Measurements from ENCODE around the gene DNAJC12. TPM values are rescaled to one million over a fixed set of nuclear protein-coding genes. Genes with fewer than 3 reads are reported as not detected.
"Not testable (repeated sequence)": the region's sequence is repeated elsewhere in the genome, so short reads cannot be mapped to it uniquely, and the experiment has no call there.

Gene DNAJC12
- total RNA-seq, 1 donor from 2014 or later = 0.17 TPM

DNA sequence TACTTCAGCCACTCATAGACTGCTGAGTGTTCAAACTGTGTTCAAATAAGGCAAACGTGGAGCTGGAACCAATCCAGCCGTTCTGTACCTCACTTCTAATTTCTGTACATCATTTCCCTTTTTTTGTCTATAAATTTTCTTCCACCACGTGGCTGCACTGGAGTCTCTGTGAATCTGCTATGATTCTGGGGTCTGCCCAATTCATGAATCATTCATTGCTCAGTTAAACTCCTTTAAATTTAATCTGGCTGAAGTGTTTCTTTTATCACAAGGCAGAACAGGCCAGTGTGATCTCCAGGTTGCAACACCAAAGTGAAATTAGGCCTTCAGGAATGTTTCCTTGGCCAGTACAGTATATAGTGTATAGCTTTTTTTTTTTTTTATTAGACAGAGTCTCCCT is 53.5 kb downstream of the DNAJC12 start:
- no peak for DNase-seq (ENCODE audit: low read depth)
- no peak overlapping the region for H3K4me3 ChIP-seq (ENCODE audit: low read depth, low read length)
- TF ChIP-seq, protein P1, sequence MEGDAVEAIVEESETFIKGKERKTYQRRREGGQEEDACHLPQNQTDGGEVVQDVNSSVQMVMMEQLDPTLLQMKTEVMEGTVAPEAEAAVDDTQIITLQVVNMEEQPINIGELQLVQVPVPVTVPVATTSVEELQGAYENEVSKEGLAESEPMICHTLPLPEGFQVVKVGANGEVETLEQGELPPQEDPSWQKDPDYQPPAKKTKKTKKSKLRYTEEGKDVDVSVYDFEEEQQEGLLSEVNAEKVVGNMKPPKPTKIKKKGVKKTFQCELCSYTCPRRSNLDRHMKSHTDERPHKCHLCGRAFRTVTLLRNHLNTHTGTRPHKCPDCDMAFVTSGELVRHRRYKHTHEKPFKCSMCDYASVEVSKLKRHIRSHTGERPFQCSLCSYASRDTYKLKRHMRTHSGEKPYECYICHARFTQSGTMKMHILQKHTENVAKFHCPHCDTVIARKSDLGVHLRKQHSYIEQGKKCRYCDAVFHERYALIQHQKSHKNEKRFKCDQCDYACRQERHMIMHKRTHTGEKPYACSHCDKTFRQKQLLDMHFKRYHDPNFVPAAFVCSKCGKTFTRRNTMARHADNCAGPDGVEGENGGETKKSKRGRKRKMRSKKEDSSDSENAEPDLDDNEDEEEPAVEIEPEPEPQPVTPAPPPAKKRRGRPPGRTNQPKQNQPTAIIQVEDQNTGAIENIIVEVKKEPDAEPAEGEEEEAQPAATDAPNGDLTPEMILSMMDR (conservative IDR thresholded peaks at IDR 0.05; ENCODE audit: low read depth, low read length) = no peak

DNA sequence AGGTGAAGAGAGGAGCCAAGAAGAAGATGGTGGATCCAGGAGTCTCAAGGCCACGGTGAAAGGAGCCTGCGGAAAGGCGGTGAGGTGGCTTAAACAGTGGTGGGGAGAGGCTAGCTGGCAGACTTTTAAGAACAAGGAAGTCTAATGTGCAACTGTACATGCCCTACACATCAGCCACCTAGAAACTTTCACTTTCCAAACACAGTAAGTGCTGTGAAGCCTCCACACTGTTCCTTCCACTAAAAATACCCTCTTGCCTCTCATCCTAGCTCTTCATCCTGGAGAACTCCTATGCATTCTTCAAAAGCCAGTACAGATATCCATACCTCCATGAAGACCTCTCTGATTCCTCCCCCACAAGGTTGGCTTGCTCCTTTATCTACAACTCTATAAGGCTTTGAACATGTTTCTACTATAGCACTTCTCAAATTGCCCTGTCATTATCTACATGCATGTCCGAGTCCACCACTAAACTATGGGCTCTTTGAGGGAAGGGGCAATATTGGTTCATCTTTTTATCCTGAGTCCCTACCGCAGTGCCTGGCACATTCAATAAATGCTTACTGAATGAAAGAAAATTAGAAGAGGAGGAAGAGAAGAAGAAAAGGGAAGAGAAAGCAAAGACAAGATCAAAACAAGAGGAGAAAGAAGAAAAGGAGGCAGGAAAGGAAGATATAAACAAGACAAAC is 54.2 kb downstream of the DNAJC12 start:
- DNase-seq (ENCODE audit: low read depth) = no peak
- TF ChIP-seq, protein P1 (conservative IDR thresholded peaks at IDR 0.05; ENCODE audit: low read depth, low read length) = no peak
- H3K4me3 ChIP-seq (ENCODE audit: low read depth, low read length) = no peak overlapping the region

DNA sequence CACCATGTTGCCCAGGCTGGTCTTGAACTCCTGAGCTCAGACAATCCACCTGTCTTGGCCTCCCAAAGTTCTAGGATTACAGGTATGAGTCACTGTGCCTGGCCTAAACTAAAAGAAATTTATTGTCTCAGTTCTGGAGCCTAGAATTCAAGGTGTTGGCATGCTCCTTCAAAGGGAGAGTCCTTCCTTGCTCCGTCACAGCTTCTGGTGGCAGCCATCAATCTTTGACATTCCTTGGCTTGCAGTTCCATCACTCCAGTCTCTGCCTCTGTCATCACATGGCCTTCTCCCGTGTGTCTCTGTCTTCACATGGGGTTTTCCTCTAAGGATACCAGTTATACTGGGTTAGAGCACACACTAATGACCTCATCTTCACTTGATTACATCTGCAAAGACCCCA is 55.5 kb downstream of the DNAJC12 start:
- no peak overlapping the region for H3K4me3 ChIP-seq (ENCODE audit: low read depth, low read length)
- DNase-seq (ENCODE audit: low read depth) = no peak
- TF ChIP-seq, protein P1 (conservative IDR thresholded peaks at IDR 0.05; ENCODE audit: low read depth, low read length) = no peak

- TF ChIP-seq, protein P1 (conservative IDR thresholded peaks at IDR 0.05; ENCODE audit: low read depth, low read length) = no peak
- H3K4me3 ChIP-seq (ENCODE audit: low read depth, low read length) = no peak overlapping the region
- no peak for DNase-seq (ENCODE audit: low read depth)
Observed at GRCh38 chr10:67780759-67781538, 57.0 kb downstream of the DNAJC12 start.

DNA sequence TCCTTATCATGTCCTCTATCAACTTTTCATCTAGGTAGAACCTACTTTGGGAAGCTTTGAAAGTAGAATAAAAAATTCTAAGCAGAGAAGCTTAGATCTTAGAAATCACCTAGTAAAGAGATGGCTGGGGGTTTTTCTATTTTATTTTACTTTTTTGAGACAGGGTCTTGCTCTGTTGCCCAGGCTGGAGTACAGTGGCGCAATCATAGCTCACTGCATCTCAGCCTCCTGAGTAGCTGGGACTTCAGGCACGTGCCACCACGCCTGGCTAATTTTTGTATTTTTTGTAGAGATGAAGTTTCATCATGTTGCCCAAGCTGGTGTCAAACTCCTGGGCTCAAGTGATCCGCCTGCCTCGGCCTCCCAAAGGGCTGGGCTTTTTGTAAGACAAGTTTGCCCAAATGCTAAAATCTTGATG is 57.8 kb downstream of the DNAJC12 start:
- DNase-seq (ENCODE audit: low read depth); H3K4me3 ChIP-seq (ENCODE audit: low read depth, low read length): not testable (repeated sequence)

GRCh38 chr10:67779465-67780203 is 58.4 kb downstream of the DNAJC12 start:
- no peak for DNase-seq (ENCODE audit: low read depth)
- TF ChIP-seq, protein P1 (conservative IDR thresholded peaks at IDR 0.05; ENCODE audit: low read depth, low read length) = peak; percentile 77
- no peak overlapping the region for H3K4me3 ChIP-seq (ENCODE audit: low read depth, low read length)

DNA sequence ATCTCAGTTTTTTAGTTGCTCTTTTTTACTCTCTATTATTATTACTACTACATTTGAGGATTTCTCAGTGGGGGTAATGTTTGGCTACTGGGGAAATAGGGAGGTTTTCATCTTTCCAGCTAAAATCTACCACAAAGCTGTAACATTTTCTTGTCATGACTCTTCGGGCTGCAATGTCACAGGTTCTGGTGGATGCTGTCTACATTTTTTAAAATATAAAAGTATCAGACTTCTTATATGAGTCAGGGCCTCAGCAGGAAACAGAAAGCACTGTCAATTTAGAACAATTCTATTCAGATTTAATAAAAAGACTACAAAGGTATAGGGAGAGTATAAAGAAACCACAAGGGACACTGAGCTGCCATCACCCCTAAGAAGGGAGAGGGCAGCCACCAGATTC is 61.6 kb downstream of the DNAJC12 start:
- TF ChIP-seq, protein P1 (conservative IDR thresholded peaks at IDR 0.05; ENCODE audit: low read depth, low read length) = no peak
- DNase-seq (ENCODE audit: low read depth) = no peak
- no peak overlapping the region for H3K4me3 ChIP-seq (ENCODE audit: low read depth, low read length)
